NCI-H146 treated with DMSO at 0.1 percent for 48 hours (cell line): ENCODE measurements around the gene PROS1.

Source experiments
- DNase-seq: peaks from one replicate; lab custom pipeline; 2025; ENCODE audit not compliant: unreplicated experiment; lab: John Stamatoyannopoulos, UW

Gene PROS1

DNA sequence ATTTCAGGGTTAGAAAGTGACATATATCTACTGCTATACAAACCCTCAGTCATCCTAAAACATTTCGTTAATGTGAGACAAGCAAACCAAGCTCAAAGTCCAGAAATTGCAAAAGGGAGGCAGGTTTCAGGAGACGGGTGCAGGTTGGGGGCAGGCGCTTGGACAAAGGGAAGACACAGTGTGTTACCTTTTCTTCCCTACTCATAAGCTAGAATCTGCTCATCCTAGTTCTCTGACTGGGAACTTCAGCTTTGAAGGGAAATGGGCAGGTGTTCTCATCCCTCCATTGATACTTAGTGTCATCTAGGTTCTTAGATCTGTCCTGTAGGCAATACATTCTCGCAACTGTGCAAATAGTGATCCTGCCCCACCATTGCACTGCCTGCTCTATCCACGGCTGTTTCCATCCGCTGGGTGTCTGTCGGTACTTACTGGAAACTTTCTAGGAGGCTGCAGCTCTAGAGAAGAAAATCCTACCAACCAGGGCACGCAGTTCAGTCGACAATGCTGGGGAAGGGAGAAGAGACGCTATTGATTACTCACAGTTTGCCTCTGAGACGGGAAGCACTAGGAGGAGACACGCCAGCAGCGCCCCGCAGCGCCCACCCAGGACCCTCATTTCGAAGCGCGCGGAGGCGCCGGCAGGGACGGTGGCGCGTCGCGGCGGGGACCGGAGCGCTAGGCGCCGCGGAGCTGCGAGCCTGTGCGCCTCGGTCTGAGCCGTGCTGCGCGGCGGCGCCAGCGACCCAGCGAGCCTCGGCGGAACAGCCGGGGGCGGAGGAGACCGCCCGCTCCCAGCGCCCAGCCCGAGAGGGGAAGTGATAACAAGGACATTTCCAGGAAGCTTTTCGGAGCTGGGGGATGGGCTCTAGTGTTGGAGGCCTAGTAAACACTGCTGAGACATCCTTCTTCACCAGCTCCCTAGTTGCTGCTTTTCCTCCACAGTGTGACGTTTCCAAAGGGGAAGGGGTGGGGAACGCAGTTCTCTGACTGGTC lies at the start of gene PROS1:
TSS of gene PROS1 (minus strand) at position 766 of the 996 bp plus-strand sequence. CDS start at position 619, 147 bp downstream.
- peak; percentile 58 for DNase-seq

- DNase-seq, result no peak
These were observed 46.6 kb upstream of the PROS1 start for GRCh38 chr3:94020293-94020692.

DNA sequence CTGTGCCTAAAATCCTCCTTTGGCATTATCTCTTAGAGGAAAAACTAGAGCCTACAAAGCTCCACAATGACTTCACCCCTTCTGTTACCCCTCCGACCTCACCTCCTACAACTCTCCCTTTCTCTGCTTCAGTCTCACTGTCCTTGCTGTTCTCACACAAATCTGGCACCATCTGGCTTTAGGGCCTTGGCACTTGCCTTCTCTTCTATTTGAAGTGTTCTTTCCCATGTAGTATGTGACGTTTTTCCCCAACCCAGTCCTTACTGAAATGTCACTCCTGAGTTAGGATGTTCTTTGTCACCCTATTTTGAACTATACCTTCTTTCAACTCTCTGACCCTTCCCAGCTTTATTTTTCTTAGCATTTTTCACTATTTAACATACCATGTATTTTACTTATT lies 46.0 kb upstream of the PROS1 start:
- DNase-seq, result no peak

DNA sequence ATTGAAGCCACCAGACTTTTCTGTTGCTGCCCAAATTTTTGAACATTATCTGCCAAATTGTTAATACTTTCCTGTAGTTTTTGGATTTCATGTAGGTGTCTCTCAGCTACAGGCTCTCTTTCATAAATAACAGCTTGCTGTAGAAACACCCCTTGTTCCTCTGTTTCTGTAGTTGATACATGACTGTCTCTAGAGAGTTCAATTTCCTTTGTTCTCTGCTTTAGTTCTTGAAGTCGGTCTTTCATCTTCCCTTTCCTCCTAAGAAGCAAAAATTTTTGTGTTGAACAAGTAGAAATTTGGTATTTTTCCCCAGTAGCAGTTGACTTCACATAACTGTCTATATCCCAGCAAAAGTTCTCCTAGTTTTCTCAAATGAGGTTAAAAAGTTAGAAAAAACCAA lies 41.3 kb upstream of the PROS1 start:
- DNase-seq, result no peak

- DNase-seq, result no peak
These were observed 38.5 kb upstream of the PROS1 start for GRCh38 chr3:94012185-94012584.

GRCh38 chr3:94011233-94011711 lies 37.6 kb upstream of the PROS1 start:
- no peak for DNase-seq

DNA sequence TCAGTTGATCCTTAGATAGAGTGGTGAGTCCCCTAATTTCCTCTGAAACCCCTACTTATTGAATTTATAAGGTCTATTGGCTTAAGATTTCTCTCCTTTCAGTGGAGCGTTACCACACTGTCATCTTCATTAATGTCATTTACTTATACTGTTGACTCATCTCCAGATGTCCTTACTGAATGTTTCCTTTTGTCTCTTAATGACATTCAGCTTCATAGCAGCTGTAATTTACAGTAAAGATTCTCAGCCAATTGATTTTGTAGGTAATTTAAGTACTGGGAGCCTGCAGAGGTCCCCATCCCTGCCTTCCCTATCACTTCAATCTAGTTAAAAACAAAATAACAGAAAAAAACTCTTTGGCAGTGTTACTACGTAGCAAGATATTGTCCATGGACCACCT lies 35.9 kb upstream of the PROS1 start:
- DNase-seq, result peak; percentile 70

DNA sequence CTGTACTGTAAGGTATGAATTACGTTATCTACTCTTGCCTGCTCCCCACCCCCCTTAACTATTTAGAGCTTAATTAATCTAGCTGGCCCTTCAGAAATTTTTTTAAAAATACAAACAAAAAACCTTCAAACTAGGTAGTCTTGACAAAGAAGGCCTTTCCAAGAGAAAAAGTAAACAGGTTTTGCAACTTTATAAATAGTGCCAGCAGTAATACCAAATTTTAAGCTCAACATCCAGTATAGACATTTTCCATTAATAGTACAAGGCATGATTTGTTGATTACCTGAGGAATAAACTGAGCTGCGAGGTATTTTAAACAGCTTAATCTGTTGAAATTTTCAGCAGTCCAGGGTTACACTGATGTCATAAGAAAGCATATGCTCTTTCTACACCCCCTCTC lies 34.6 kb upstream of the PROS1 start:
- DNase-seq, result no peak

- peak; percentile 47 for DNase-seq
These were observed 30.7 kb upstream of the PROS1 start for GRCh38 chr3:94004301-94004910.

GRCh38 chr3:94001827-94002495 lies 28.3 kb upstream of the PROS1 start:
- DNase-seq, result no peak

DNA sequence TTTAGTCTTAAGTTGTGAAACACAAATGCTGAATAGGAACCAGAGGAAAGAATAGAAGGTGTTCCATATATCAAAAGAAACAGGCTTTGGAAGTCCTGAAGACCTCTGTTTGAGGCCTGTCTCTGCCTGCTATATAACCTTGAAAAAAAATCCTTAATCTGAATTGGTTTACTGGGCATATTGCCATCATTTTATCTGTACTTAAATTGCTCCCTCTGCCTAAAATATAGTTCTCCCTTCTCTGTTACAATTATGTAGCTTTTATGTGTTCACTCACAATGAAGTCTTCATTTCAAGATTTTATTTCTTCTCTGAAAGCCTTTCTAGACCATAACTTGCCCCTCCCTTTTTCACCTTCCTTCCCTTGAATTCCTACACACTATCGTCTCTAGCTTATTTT lies 27.5 kb upstream of the PROS1 start:
- no peak for DNase-seq

GRCh38 chr3:93994056-93994455 lies 20.4 kb upstream of the PROS1 start:
- no peak for DNase-seq

GRCh38 chr3:93992207-93992606 lies 18.5 kb upstream of the PROS1 start:
- no peak for DNase-seq

DNA sequence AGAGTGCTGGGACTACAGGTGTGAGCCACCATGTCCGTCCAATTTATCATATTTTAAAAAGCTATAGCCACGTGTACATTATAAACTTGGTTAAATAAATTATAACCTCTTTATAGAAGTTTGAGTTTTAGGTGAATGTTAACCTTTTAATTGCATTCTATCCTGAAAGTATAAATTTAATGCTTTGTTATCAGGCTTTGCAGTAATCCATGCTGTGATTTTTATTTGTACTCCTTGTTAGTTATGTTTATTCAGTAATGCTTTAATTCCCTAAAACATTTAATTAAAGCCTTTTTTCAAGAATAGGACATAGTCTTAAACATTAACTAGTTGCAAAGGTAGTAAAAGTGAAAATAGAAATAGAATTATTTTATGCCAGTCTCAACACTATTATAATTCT lies 17.9 kb upstream of the PROS1 start:
- no peak for DNase-seq

GRCh38 chr3:93989241-93989640 lies 15.5 kb upstream of the PROS1 start:
- DNase-seq, result no peak

- DNase-seq, result no peak
These were observed 15.1 kb upstream of the PROS1 start for GRCh38 chr3:93988764-93989163.

GRCh38 chr3:93988283-93988682 lies 14.6 kb upstream of the PROS1 start:
- no peak for DNase-seq

- DNase-seq, result no peak
These were observed 10.9 kb upstream of the PROS1 start for GRCh38 chr3:93984618-93985017.

DNA sequence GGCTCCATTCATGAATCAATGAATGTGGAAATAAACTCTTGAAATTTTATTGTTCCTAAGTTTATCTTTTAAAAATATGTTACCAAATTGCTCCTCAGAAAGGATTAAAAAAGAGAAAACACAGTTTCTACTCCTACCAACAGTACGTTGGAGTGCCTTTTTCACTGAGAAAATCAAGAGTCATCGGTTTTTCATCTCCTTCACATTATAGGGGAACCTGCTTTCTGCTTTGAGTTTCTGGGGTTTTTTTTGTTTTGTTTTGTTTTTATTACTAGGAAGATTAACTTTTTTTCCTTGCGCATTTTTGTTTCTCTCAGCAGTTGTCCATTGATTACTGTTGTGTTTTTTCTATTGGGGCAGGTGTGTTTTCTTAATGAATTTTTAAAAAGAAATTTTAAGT lies 9.7 kb upstream of the PROS1 start:
- DNase-seq, result no peak

- DNase-seq, result no peak
These were observed 8.0 kb upstream of the PROS1 start for GRCh38 chr3:93981649-93982048.

- peak; percentile 98 for DNase-seq
These were observed 6.4 kb upstream of the PROS1 start, which contains the start of gene ARL13B for GRCh38 chr3:93979850-93980676. TSS of gene ARL13B (plus strand) at chr3:93980155. CDS start at chr3:93980424, 269 bp downstream.
